Astrocyte of the spinal cord (primary cell): ENCODE measurements around the gene RPL36A.

Source experiments
- DNase-seq: peaks from one replicate; pipeline ENCODE4 v3.0.0; 2011; ENCODE audit warnings: low read depth, low spot score
- H3K4me3 ChIP-seq: 2 replicates; pipeline ENCODE4 v1.5.1; 2011; ENCODE audit warnings: low read depth, mild to moderate bottlenecking, low read length, moderate library complexity
- CTCF ChIP-seq: IDR thresholded peaks from 2 replicates; pipeline ENCODE4 v1.5.1; 2012; ENCODE audit warnings: low read depth, mild to moderate bottlenecking, low read length, inconsistent platforms
- in situ Hi-C: cut with HindIII; loops from 2 replicates; pipeline ENCODE4 v1.10.0; 2017; ENCODE audit warnings: low sequenced_read_pairs

RPL36A gene

GRCh38 chrX:101360390-101360789, 30.4 kb upstream of the RPL36A start:
- no peak overlapping the region for H3K4me3 ChIP-seq
- TF ChIP-seq CTCF: no peak
- in situ Hi-C loops: no loop called here
- no peak for DNase-seq

- in situ Hi-C loops: no loop called here
- TF ChIP-seq CTCF: no peak
- DNase-seq: no peak
- no peak overlapping the region for H3K4me3 ChIP-seq
Observed at GRCh38 chrX:101362116-101362515, 28.7 kb upstream of the RPL36A start.

GRCh38 chrX:101362757-101363156, 28.1 kb upstream of the RPL36A start:
- in situ Hi-C loops: no loop called here
- DNase-seq: no peak
- no peak overlapping the region for H3K4me3 ChIP-seq
- no peak for TF ChIP-seq CTCF

GRCh38 chrX:101365301-101365795, 25.5 kb upstream of the RPL36A start:
- no peak for DNase-seq
- H3K4me3 ChIP-seq: no peak overlapping the region
- no peak for TF ChIP-seq CTCF
- in situ Hi-C loops: no loop called here

GRCh38 chrX:101368800-101369199, 22.0 kb upstream of the RPL36A start:
- no peak for DNase-seq
- TF ChIP-seq CTCF: no peak
- in situ Hi-C loops: no loop called here
- H3K4me3 ChIP-seq: no peak overlapping the region

DNA sequence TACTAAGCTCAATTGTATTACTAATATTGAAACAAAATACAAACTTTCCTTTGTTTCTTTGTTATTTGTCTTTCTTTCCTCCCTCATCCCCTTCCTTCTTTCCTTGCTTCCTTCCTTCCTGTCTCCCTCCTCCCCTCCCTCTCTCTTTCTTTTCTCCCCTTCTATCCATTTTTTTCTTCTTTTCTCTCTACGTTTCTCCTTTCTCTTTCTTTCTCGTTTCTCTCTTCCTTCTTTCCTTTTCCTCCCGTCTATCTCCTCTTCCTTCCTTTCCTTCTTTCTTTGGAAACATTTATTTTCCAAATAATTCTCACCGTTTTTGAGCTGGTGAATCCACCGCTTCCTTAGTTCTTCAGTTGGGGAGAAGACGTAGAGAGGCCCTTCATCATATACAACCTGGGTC, 21.1 kb upstream of the RPL36A start:
- no peak overlapping the region for H3K4me3 ChIP-seq
- no peak for DNase-seq
- TF ChIP-seq CTCF: no peak
- in situ Hi-C loops: no loop called here

- no peak for TF ChIP-seq CTCF
- in situ Hi-C loops: no loop called here
- no peak overlapping the region for H3K4me3 ChIP-seq
- no peak for DNase-seq
Observed at GRCh38 chrX:101370888-101371504, 19.8 kb upstream of the RPL36A start.
